ENCODE data around the gene TNFSF18.

DNA sequence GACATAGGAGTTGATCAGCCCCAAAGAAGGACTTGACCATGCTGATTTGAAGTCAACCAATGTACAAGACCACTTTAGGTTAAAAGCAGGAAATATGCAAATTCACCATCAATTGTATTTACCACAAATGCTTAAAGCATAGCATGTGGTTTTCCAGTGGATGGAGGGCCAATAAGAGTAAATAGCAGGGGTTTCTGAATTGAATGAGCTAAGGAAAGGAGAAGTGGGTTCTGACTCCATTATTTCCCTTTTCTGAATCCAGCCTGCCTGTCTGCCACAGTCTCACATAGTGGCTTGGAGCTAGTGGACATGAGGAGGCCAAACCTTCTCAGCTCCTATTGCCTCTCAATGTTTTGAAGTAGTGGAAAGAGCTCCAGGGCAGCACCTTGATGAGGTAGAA is 7.2 kb upstream of the TNFSF18 start:
- TF ChIP-seq POLR2A (IDR thresholded peaks at IDR 0.05; ENCODE audit: low read depth, low read length) (no peak), TAF1 (IDR thresholded peaks at IDR 0.05; ENCODE audit: borderline replicate concordance, low read depth, low read length) (no peak)
